ENCODE measurements around the gene SLC16A3. TPM values are rescaled to one million over a fixed set of nuclear protein-coding genes. Genes with fewer than 3 reads are reported as not detected.

Gene SLC16A3
- total and polyA plus RNA-seq, 10 of the 15 experiments (the other 5 are each of a cell fraction or from before 2014, with no cell fraction given) = 0.10 to 46.5 (median 8.0) TPM

- H3K36me3 ChIP-seq (ENCODE audit: control insufficient read depth in 2 of 2, insufficient read depth in 2 of 2, low read length in 1 of 2) = no peaks in the 10 kb centered on the region; a peak in 1 of 4 replicates
- H3K9ac ChIP-seq (ENCODE audit: control insufficient read depth, insufficient read depth, low read length) = no peak overlapping the region
- H3K4me2 ChIP-seq (ENCODE audit: control insufficient read depth, insufficient read depth) = no peak overlapping the region
- ChIA-PET CTCF (interaction anchor here (2.0 kb wide), 1 partner anchor 11 kb away, joined by 6 read pairs; no protein-coding TSS in a partner anchor), SMC1A (ENCODE audit: uncharacterized antibody, unreplicated experiment) (no interaction called here), RAD21 (ENCODE audit: unreplicated experiment) (interaction anchor here (0.6 kb wide), 1 partner anchor 387 kb away, joined by 3 read pairs; no protein-coding TSS in a partner anchor), POLR2A (interaction anchor here (0.5 kb wide), 1 partner anchor 58 kb away, joined by 4 read pairs; no protein-coding TSS in a partner anchor)
- H3K27ac ChIP-seq (ENCODE audit: control insufficient read depth, insufficient read depth) = no peak overlapping the region
- peaks cover 9% of the 10 kb centered on the region for H3K4me1 ChIP-seq (ENCODE audit: control insufficient read depth, insufficient read depth, low read length)
- DNase-seq (ENCODE audit: low read depth, low spot score) (no peak), FAIRE-seq (no peak), ATAC-seq (no peak)
- H3K27me3 ChIP-seq (replicated peaks in 1 of 2; ENCODE audit: control insufficient read depth in 2 of 2, insufficient read depth in 2 of 2, low read length in 1 of 2) = no peaks in the 10 kb centered on the region
- TF ChIP-seq ZNF274 (IDR thresholded peaks at IDR 0.05; ENCODE audit: insufficient read depth, insufficient read length) (no peak), TBL1XR1 (IDR thresholded peaks at IDR 0.05; ENCODE audit: low read depth, low read length) (no peak), CHD1 (IDR thresholded peaks at IDR 0.05; ENCODE audit: low read depth, low read length) (no peak), ATF7 (IDR thresholded peaks at IDR 0.05; ENCODE audit: low read depth) (no peak), CREB1 (IDR thresholded peaks at IDR 0.05; ENCODE audit: low read depth) (no peak), EZH2 (IDR thresholded peaks at IDR 0.05; ENCODE audit: borderline replicate concordance, control insufficient read depth, low read depth, low read length) (no peak), SIX5 (IDR thresholded peaks at IDR 0.05; ENCODE audit: low read depth, low read length, severe bottlenecking) (no peak), NR2F1 (conservative IDR thresholded peaks at IDR 0.05) (no peak), TARDBP (IDR thresholded peaks at IDR 0.05; ENCODE audit: borderline replicate concordance) (no peak), SUZ12 (IDR thresholded peaks at IDR 0.05; ENCODE audit: unreplicated experiment) (no peak), ESRRA (IDR thresholded peaks at IDR 0.05; ENCODE audit: low read length) (no peak), PML (IDR thresholded peaks at IDR 0.05; ENCODE audit: low read length) (no peak), NFYB (IDR thresholded peaks at IDR 0.05; ENCODE audit: insufficient read depth, low read depth, low read length) (no peak), STAT3 (IDR thresholded peaks at IDR 0.05; ENCODE audit: low read depth, low read length) (no peak), ZNF384 (IDR thresholded peaks at IDR 0.05; ENCODE audit: borderline replicate concordance, low read depth, low read length) (no peak), WRNIP1 (IDR thresholded peaks at IDR 0.05; ENCODE audit: borderline replicate concordance, low read depth, low read length) (no peak)
- TF ChIP-seq, protein P1, sequence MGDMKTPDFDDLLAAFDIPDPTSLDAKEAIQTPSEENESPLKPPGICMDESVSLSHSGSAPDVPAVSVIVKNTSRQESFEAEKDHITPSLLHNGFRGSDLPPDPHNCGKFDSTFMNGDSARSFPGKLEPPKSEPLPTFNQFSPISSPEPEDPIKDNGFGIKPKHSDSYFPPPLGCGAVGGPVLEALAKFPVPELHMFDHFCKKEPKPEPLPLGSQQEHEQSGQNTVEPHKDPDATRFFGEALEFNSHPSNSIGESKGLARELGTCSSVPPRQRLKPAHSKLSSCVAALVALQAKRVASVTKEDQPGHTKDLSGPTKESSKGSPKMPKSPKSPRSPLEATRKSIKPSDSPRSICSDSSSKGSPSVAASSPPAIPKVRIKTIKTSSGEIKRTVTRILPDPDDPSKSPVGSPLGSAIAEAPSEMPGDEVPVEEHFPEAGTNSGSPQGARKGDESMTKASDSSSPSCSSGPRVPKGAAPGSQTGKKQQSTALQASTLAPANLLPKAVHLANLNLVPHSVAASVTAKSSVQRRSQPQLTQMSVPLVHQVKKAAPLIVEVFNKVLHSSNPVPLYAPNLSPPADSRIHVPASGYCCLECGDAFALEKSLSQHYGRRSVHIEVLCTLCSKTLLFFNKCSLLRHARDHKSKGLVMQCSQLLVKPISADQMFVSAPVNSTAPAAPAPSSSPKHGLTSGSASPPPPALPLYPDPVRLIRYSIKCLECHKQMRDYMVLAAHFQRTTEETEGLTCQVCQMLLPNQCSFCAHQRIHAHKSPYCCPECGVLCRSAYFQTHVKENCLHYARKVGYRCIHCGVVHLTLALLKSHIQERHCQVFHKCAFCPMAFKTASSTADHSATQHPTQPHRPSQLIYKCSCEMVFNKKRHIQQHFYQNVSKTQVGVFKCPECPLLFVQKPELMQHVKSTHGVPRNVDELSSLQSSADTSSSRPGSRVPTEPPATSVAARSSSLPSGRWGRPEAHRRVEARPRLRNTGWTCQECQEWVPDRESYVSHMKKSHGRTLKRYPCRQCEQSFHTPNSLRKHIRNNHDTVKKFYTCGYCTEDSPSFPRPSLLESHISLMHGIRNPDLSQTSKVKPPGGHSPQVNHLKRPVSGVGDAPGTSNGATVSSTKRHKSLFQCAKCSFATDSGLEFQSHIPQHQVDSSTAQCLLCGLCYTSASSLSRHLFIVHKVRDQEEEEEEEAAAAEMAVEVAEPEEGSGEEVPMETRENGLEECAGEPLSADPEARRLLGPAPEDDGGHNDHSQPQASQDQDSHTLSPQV (IDR thresholded peaks at IDR 0.05) = no peak
- in situ Hi-C loops (cut with MboI) = no loop called here
- H3K79me2 ChIP-seq (ENCODE audit: control insufficient read depth, insufficient read depth, low read length) = no peaks in the 10 kb centered on the region
- H2AFZ ChIP-seq (ENCODE audit: control insufficient read depth, low read depth, low read length) = no peak overlapping the region
- H4K20me1 ChIP-seq (ENCODE audit: control insufficient read depth, insufficient read depth) = no peaks in the 10 kb centered on the region
- no TSS peak for BruUV-seq (replicated peaks)
- 88% methylated on average over 15 of the region's 16 CpGs for WGBS (ENCODE audit: insufficient coverage, insufficient replicate concordance, low lambda C conversion rate, missing lambda C conversion rate)
- intact Hi-C loops (cut with micrococcal nuclease; ENCODE audit: unreplicated experiment) = no loop called here
- no peak overlapping the region for H3K4me3 ChIP-seq
- no peaks in the 10 kb centered on the region for H3K9me3 ChIP-seq (replicated peaks; ENCODE audit: control insufficient read depth, insufficient read depth, low read length)
These were observed 34.1 kb upstream of the SLC16A3 start for GRCh38 chr17:82194765-82195164.
